Lower leg skin (tissue), 4 donors: Measurements from ENCODE around the gene AKR1C2. TPM values are rescaled to one million over a fixed set of nuclear protein-coding genes. Genes with fewer than 3 reads are reported as not detected.

Source experiments
- DNase-seq, 2 donors: peaks; one replicate each; pipeline ENCODE4 v3.0.0-alpha.2; 2019; ENCODE audit warnings: low spot score in 2 of 2
- H3K4me3 ChIP-seq: fragments of 200-600 bp; sonication (generic); 2 replicates; pipeline ENCODE4 v1.5.1; 2017; ENCODE audit warnings: mild to moderate bottlenecking, low read depth; ENCODE audit not compliant: poor library complexity, severe bottlenecking
- POLR2A ChIP-seq, 2 donors: fragments of 450-650 bp; IDR thresholded peaks; one replicate each; pipeline ENCODE4 v1.6.1; 2016 to 2017; ENCODE audit warnings: antibody characterized with exemption in 2 of 2, mild to moderate bottlenecking in 1 of 2, moderate library complexity in 1 of 2
- WGBS, 2 donors: methylation state at CpG; one replicate each; pipeline ENCODE4 v1.1.5; 2018; 5-methylcytosine and 5-hydroxymethylcytosine counted together
- intact Hi-C: fragments of 100-400 bp; cut with DNase I; formaldehyde crosslinking; loops from one replicate; pipeline ENCODE4 v1.15.0; 2023; ENCODE audit warnings: low total_unique reads
- total RNA-seq, 4 donors: library from RNA; depleted of rRNA; stranded (reverse); fragments of >200 nt; gene quantifications; one replicate each; pipeline ENCODE4 v1.1.0, GENCODE V29; 2016
- TF ChIP-seq, protein P1 (sequence below), 3 donors: fragments of 450-650 bp; IDR thresholded peaks; one replicate each; pipeline ENCODE4 v1.5.1; 2016; ENCODE audit warnings: antibody characterized with exemption in 3 of 3, mild to moderate bottlenecking in 3 of 3, moderate library complexity in 2 of 3

Gene AKR1C2
- total RNA-seq, 4 donors from 2014 or later, result 9.3 to 27.5 (median 20.1) TPM

GRCh38 chr10:5042922-5043321, 39.3 kb upstream of the AKR1C2 start:
- 42 to 62% methylated on average over 4 of the region's 4 CpGs for WGBS, 2 donors
- TF ChIP-seq POLR2A (IDR thresholded peaks at IDR 0.05), result no peak
- TF ChIP-seq, protein P1, sequence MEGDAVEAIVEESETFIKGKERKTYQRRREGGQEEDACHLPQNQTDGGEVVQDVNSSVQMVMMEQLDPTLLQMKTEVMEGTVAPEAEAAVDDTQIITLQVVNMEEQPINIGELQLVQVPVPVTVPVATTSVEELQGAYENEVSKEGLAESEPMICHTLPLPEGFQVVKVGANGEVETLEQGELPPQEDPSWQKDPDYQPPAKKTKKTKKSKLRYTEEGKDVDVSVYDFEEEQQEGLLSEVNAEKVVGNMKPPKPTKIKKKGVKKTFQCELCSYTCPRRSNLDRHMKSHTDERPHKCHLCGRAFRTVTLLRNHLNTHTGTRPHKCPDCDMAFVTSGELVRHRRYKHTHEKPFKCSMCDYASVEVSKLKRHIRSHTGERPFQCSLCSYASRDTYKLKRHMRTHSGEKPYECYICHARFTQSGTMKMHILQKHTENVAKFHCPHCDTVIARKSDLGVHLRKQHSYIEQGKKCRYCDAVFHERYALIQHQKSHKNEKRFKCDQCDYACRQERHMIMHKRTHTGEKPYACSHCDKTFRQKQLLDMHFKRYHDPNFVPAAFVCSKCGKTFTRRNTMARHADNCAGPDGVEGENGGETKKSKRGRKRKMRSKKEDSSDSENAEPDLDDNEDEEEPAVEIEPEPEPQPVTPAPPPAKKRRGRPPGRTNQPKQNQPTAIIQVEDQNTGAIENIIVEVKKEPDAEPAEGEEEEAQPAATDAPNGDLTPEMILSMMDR (IDR thresholded peaks at IDR 0.05), result no peak
- no peak overlapping the region for H3K4me3 ChIP-seq
- DNase-seq, result no peak
- intact Hi-C loops, result no loop called here

DNA sequence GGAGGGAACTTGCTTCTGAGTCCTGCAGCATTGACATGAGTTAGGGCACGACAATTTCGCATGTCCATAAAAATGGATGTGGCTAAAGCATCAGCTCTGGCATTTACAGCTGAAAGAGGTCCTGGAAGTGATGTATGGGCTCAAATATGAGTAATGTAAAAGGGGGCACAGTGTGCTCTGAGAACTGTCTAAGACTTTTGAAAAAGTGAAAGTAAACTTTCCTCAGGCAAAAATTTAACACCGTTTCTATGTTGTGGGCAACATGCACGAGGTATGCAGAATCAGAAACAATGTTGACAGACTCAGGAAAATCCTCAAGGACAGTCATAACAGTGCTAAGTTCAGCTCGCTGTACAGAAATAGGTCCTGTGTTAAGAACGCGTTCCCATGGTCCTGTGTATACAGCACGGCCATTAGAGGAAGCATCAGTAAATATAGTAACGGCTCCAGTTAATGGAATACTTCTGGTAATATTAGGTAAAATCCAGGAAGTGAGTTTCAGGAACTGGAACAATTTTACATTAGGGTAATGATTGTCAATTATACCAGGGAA, 37.9 kb upstream of the AKR1C2 start:
- DNase-seq, result no peak
- TF ChIP-seq, protein P1 (IDR thresholded peaks at IDR 0.05), result no peak
- no peak for TF ChIP-seq POLR2A (IDR thresholded peaks at IDR 0.05)
- intact Hi-C loops, result no loop called here
- no peak overlapping the region for H3K4me3 ChIP-seq
- 41 to 54% methylated on average over 9 of the region's 9 CpGs for WGBS, 2 donors

GRCh38 chr10:5040781-5041470, 37.3 kb upstream of the AKR1C2 start:
- no peak for DNase-seq
- H3K4me3 ChIP-seq, result no peak overlapping the region
- intact Hi-C loops, result no loop called here
- WGBS, 2 donors, result 64 to 74% methylated on average over 8 of the region's 8 CpGs
- TF ChIP-seq, protein P1 (IDR thresholded peaks at IDR 0.05), result no peak
- no peak for TF ChIP-seq POLR2A (IDR thresholded peaks at IDR 0.05)

- intact Hi-C loops, result no loop called here
- TF ChIP-seq POLR2A (IDR thresholded peaks at IDR 0.05), result no peak
- WGBS, 2 donors, result 81 to 83% methylated on average over 10 of the region's 10 CpGs
- H3K4me3 ChIP-seq, result no peak overlapping the region
- no peak for DNase-seq
Measured at GRCh38 chr10:5040010-5040673, 36.5 kb upstream of the AKR1C2 start.

DNA sequence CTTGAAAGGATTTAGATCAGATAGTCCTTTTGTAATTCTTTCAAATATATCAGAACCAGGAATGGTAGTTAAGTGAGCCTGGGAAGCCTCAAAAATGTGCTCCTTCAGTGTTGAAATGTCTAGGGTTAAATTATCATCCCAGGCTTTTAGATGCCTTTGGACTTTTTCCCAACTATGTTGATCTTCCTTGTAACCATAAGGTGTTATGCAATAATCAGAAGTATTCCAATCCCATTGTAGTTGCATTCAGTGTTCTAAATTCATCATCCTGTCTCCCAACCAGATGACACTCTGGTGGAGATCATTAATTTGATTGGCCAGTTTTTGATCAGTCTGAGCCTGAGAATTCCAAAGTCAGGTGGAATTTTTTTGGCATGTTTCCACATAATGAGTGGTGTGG, 35.1 kb upstream of the AKR1C2 start:
- no peak for DNase-seq
- no peak overlapping the region for H3K4me3 ChIP-seq
- no peak for TF ChIP-seq POLR2A (IDR thresholded peaks at IDR 0.05)
- TF ChIP-seq, protein P1 (IDR thresholded peaks at IDR 0.05), result no peak
- intact Hi-C loops, result no loop called here

GRCh38 chr10:5038101-5038500, 34.4 kb upstream of the AKR1C2 start:
- no peak overlapping the region for H3K4me3 ChIP-seq
- TF ChIP-seq, protein P1 (IDR thresholded peaks at IDR 0.05), result no peak
- TF ChIP-seq POLR2A (IDR thresholded peaks at IDR 0.05), result no peak
- WGBS, 2 donors, result 71 to 73% methylated on average over 2 of the region's 2 CpGs
- no peak for DNase-seq
- intact Hi-C loops, result no loop called here
